HK-2 (cell line): ENCODE measurements around the gene MBD3L1.

Source experiments
- DNase-seq: peaks from one replicate; pipeline ENCODE4 v3.0.0-alpha.2; 2018; ENCODE audit not compliant: unreplicated experiment

Gene MBD3L1

DNA sequence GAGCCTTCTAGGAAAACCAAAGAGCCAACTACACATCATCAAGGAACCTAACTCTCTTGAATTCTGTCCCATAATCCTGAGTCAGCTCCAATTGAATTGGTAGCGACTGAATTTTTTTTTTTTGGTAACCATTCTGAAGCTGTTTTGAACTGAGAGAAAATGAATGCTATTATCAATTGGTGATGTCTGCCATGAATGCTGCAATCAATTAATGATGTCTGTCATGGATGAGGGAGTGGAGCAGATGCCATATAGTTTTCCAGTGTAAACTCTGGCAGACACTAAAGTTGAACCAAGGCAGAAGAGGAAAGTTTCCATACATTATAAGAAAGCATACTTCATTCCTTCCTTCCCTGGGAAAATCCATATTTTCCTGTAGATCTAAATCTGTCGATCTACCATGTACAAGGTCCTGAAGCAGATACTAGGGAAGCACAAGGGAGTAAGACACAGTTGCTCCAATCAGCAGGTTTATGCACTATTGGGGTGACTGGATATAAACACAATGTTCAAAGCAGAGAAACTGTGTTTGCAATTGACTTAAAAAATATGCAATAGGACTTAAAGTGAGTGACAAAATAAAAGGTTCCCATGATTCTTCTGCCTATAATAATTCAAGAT lies 48.8 kb downstream of the MBD3L1 start:
- DNase-seq, result no peak

DNA sequence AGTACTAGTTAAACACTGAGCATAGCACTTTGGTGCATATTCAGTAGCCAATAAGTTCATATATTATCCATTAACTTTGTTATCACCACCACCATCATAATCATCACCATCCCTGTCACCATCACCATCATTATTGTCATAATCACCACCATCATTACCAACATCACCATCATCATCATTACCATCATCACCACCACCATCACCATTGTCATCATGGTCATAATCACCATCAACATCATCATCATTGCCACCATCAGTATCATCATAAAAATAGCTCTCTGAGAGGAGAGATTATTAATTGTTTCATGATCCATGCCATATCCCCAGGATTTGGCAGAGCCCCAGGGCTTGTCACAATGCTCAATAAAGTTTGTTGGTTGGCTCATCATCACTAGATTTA lies 49.3 kb downstream of the MBD3L1 start:
- no peak for DNase-seq

GRCh38 chr19:8884416-8884815 lies 52.2 kb downstream of the MBD3L1 start:
- no peak for DNase-seq

DNA sequence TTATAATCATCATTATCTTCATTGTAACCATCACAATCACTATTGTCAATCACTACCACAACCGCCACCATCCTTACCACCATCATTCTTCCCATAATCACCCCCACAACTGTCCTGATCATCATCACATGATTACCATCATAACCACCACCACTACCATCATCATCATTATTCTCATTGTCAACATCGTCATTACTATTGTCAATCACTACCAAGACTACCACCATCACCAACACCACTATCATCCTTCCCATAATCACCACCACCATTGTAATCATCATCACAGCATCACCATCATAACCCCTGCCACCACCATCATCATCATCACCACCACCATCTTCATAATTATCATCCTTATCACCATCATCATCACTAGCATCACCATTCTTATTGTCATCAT lies 55.2 kb downstream of the MBD3L1 start:
- DNase-seq, result no peak

GRCh38 chr19:8890260-8890659 lies 58.1 kb downstream of the MBD3L1 start:
- DNase-seq, result no peak
